Measurements from ENCODE around the gene FBXL12. TPM values are rescaled to one million over a fixed set of nuclear protein-coding genes. Genes with fewer than 3 reads are reported as not detected.
"Not testable (repeated sequence)": the region's sequence is repeated elsewhere in the genome, so short reads cannot be mapped to it uniquely, and the experiment has no call there.

FBXL12 gene
- total RNA-seq, 2 experiments from 2014 or later: 18.3 to 20.6 TPM

DNA sequence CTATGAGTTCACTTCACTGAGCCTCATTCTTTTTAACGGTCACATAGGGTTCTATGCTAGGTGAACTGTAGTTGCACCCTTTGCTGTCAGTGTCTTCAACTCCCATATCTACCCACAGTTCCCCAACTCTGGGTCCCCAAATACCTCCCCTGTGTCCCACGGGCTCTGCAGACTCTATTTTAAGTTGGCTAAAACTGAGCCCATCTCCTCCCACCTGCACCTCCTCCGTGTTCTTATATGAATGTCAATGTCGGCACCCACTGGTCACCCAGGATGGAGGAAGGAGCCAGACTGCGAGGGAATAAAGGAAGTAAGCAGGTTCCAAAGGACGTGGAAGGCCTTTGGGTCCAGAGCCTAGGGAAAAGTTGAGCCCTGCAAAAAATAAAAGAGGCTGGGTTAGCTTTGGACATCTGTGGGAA, 15.4 kb upstream of the FBXL12 start:
- peak overlapping the region; percentile 81 for H3K27ac Mint-ChIP-seq
- H3K4me1 Mint-ChIP-seq: peaks cover 32% of the 10 kb centered on the region
- POLR2A ChIA-PET: interaction anchor here (0.5 to 2.7 kb wide), 7 partner anchors 8 to 90 kb away, joined by 3 to 22 read pairs (median 5); partner anchors contain the start of gene ZNF846
- no peaks in the 10 kb centered on the region for H3K27me3 Mint-ChIP-seq
- H3K36me3 Mint-ChIP-seq (ENCODE audit: low read depth): peaks cover 20% of the 10 kb centered on the region
- peak overlapping the region; percentile 90 for H3K4me3 Mint-ChIP-seq
- no peaks in the 10 kb centered on the region for H3K9me3 Mint-ChIP-seq
- DNase-seq: no peak
- CTCF ChIA-PET: interaction anchor here (1.0 kb wide), 1 partner anchor 262 kb away, joined by 3 read pairs; no protein-coding TSS in a partner anchor

DNA sequence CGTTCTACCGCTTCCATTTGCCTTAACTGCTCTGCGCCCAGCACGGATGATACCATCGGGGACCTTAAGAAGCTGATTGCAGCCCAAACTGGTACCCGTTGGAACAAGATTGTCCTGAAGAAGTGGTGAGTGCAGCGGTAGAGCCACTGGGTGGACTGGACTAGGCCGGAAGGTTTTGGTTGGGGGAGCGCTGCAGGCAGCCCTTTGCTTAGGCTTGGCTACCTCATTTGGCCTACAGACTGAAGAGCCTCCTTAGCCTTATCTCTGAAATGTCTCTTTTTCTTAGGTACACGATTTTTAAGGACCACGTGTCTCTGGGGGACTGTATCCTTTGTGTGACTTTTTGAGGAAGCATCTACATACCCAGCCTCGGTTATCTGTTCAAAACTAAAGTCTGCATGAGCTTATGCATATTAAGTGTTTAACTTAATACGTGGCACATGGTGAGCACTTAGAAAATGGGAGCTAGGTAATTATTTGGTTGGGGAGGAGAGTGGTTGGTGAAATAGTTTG, 9.7 kb upstream of the FBXL12 start:
- H3K4me1 Mint-ChIP-seq: peaks cover 32% of the 10 kb centered on the region
- no peaks in the 10 kb centered on the region for H3K27me3 Mint-ChIP-seq
- CTCF ChIA-PET: interaction anchor here (1.2 kb wide), 1 partner anchor 624 kb away, joined by 3 read pairs; no protein-coding TSS in a partner anchor
- POLR2A ChIA-PET: interaction anchor here (1.2 to 3.4 kb wide), 7 partner anchors 9 to 60 kb away, joined by 3 to 22 read pairs (median 13); partner anchors contain the start of genes FBXL12 and ZNF846
- peaks cover 25% of the 10 kb centered on the region for H3K36me3 Mint-ChIP-seq (ENCODE audit: low read depth)
- no peak for DNase-seq
- no peaks in the 10 kb centered on the region for H3K9me3 Mint-ChIP-seq
- peak overlapping the region; percentile 100 for H3K4me3 Mint-ChIP-seq
- H3K27ac Mint-ChIP-seq: peak overlapping the region; percentile 99

DNA sequence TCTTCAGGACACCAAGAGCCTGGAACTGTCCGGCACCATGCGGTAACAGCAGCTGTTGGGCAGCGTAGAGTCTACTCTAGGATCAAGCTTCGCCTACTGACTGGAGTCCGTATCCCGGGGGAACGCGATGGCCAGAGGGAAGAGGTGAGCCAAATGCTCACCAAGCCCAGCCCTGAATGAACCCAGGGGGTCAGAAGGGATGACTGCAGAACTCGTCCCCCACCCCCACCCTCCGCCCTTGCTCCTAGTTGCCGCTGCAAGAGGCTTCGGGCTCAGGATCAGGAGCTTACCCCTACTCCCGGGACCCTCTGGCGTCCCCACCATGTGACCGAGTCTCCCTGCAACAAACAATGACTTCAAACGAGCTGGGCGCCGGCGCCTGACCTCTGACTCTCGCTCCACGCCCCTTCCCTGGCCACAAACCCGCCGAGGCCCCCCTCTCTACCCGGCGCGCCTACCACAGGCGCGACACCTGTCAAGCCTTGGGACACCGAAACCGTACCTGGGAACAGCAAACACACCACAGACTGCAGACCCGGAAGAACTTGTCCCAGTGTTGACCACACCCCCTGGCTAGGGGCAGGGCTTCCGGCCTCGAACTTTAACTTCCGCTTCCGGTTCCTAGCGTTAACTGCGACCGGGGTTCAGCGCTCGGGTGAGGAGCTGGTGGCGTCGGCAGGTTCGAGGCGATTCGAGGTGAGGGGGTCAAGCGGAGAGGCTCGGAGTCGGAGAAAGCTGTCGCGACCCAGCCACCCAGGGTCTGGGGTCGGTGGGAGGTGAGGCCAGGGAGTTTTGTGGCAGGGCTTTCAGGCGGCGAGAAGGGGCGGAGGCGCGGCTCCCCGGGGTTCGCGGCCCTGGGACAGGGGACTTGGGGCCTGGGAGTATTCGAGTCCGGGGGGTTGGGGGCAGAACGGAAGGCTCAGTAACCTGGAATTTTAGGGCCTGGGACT, 8.7 kb upstream of the FBXL12 start, which contains the start of gene UBL5:
UBL5 (plus strand) TSS at position 630 of the 950 bp plus-strand sequence. CDS start 420 bp downstream, outside the sequence.
- Mint-ChIP-seq H3K36me3 (ENCODE audit: low read depth) (peaks cover 25% of the 10 kb centered on the region), H3K27me3 (no peaks in the 10 kb centered on the region), H3K9me3 (no peaks in the 10 kb centered on the region), H3K4me1 (peaks cover 32% of the 10 kb centered on the region), H3K27ac (peak within 1 kb of the TSS; percentile 99), H3K4me3 (peak within 1 kb of the TSS; percentile 100)
- CTCF ChIA-PET: interaction anchor here (0.7 to 1.4 kb wide), 4 partner anchors 8 to 622 kb away, joined by 3 to 5 read pairs (median 3); partner anchors contain the start of genes FBXL12, PIN1 and ZNF846
- peak; percentile 92 for DNase-seq
- POLR2A ChIA-PET: interaction anchor here (0.6 to 3.4 kb wide), 12 partner anchors 9 to 206 kb away, joined by 3 to 22 read pairs (median 4); partner anchors contain the start of genes FBXL12 and ZNF846

DNA sequence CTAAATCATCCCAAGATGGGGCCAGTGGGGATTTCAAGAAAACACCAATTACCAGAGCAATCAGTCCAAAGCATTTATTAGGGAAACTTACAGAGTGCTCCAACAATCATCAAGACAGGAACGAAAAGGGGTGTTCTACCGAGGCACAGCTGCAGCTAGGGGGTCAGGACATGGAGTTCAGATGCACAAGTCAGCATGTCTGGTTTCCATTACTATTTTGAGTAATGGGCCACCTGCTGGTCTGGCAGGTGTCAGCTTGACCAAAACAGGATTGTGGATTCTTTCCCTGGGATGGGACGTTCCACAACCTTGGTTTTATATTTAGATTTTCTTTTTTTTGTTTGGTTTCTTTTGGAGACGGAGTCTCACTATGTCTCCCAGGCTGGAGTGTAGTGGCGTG, 4.9 kb upstream of the FBXL12 start:
- H3K27me3 Mint-ChIP-seq: no peaks in the 10 kb centered on the region
- H3K4me1 Mint-ChIP-seq: peaks cover 34% of the 10 kb centered on the region
- no peak overlapping the region for H3K4me3 Mint-ChIP-seq
- peaks cover 15% of the 10 kb centered on the region for H3K36me3 Mint-ChIP-seq (ENCODE audit: low read depth)
- no peak for DNase-seq
- CTCF ChIA-PET: no interaction called here
- POLR2A ChIA-PET: no interaction called here
- no peaks in the 10 kb centered on the region for H3K9me3 Mint-ChIP-seq
- no peak overlapping the region for H3K27ac Mint-ChIP-seq

DNA sequence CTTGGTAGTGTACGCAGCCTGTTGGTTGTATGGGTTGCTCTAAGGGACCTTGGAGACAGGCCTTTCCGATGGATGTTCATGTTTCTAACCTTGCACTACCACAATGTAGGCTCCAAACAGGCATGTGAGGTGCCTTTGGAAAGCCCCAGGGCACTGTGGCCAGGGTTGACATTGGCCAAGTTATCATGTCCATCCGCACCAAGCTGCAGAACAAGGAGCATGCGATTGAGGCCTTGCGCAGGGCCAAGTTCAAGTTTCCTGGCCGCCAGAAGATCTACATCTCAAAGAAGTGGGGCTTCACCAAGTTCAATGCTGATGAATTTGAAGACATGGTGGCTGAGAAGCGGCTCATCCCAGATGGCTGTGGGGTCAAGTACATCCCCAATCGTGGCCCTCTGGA, 1.2 kb upstream of the FBXL12 start:
- H3K4me1 Mint-ChIP-seq: peaks cover 34% of the 10 kb centered on the region
- H3K36me3 Mint-ChIP-seq (ENCODE audit: low read depth): peaks cover 24% of the 10 kb centered on the region
- POLR2A ChIA-PET: interaction anchor here (1.6 kb wide), 1 partner anchor 16 kb away, joined by 4 read pairs; no protein-coding TSS in a partner anchor
- CTCF ChIA-PET, H3K27me3 Mint-ChIP-seq, DNase-seq: not testable (repeated sequence)
- H3K27ac Mint-ChIP-seq: peak overlapping the region; percentile 93
- H3K9me3 Mint-ChIP-seq: peaks cover 17% of the 10 kb centered on the region
- peak overlapping the region; percentile 88 for H3K4me3 Mint-ChIP-seq

DNA sequence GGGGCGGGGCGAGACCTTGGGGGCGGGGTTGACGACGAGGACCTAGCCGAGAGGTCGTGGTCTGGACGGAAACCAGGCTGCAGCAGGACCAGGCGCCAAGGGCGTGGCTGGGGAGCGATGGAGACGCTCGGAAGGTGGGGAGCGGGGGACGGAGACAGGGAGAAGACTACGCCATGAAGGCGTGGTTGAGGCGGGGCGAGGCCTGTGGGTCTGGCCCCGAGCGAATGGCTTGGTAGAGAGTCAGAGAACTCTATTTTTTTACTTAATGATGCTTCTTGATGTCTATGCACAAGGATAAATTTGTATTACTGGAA, 674 bp upstream of the FBXL12 start:
- peaks cover 29% of the 10 kb centered on the region for H3K36me3 Mint-ChIP-seq (ENCODE audit: low read depth)
- no peak for DNase-seq
- peak overlapping the region; percentile 93 for H3K27ac Mint-ChIP-seq
- H3K9me3 Mint-ChIP-seq: peaks cover 21% of the 10 kb centered on the region
- peak overlapping the region; percentile 88 for H3K4me3 Mint-ChIP-seq
- H3K27me3 Mint-ChIP-seq: no peaks in the 10 kb centered on the region
- CTCF ChIA-PET: no interaction called here
- POLR2A ChIA-PET: interaction anchor here (1.0 to 2.0 kb wide), 7 partner anchors 8 to 200 kb away, joined by 3 to 22 read pairs (median 10); partner anchors contain the start of genes UBL5 and ZNF846
- H3K4me1 Mint-ChIP-seq: peaks cover 34% of the 10 kb centered on the region

DNA sequence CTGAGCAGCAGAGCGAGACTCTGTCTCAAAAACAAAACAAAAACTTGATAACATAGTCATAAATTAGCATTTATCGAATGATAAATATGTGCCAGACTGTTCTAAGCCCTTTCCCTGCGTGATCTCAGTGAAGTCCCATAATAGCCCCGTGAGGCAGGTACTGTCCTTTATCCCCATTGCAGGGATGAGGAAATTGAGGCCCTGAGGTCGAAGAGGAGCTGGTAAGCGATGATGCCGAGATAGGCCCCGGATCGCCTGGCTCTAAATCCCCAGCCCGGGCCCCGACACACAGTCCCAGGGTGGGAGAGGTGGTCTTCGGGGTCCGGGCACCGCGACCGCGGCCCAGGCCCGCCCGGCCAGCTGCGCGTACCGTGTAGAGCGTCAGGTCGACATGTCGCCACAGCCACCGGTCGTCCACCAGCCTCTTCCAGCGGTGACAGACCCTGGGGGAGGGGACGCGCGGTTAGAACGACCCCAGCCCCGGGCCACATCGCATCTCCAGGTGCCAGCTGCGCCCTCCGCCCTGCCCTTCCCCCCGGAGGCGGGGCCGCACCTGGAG, 625 bp downstream of the FBXL12 start:
- DNase-seq: no peak
- peak overlapping the region; percentile 88 for H3K4me3 Mint-ChIP-seq
- peaks cover 24% of the 10 kb centered on the region for H3K9me3 Mint-ChIP-seq
- H3K36me3 Mint-ChIP-seq (ENCODE audit: low read depth): peaks cover 35% of the 10 kb centered on the region
- H3K27ac Mint-ChIP-seq: peak overlapping the region; percentile 93
- CTCF ChIA-PET: interaction anchor here (0.5 to 1.1 kb wide), 2 partner anchors 9 to 235 kb away, joined by 3 read pairs; no protein-coding TSS in a partner anchor
- H3K27me3 Mint-ChIP-seq: no peaks in the 10 kb centered on the region
- POLR2A ChIA-PET: interaction anchor here (0.7 to 2.0 kb wide), 11 partner anchors 9 to 235 kb away, joined by 3 to 22 read pairs (median 5); partner anchors contain the start of genes PIN1, UBL5 and ZNF846
- H3K4me1 Mint-ChIP-seq: peaks cover 32% of the 10 kb centered on the region

DNA sequence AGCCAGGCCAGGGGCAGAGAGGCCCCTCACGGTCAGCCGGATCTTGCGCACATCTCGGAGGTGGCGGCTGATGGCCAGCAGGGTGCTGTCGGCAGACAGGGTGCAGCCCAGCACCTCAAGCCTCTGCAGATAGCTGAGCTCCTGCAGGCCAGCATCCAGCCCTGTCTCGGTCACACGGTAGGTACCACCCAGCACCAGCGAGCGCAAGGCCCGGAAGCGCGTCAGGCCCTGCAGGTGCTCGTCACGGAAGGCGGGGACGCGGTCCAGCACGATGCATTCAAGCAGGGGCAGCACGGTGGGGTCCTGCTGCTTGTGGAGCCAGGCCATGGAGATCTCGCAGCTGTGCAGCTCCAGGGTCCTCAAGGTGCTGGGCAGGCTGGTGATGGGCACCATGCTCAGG, 7.7 kb downstream of the FBXL12 start:
- DNase-seq: no peak
- peaks cover 37% of the 10 kb centered on the region for H3K36me3 Mint-ChIP-seq (ENCODE audit: low read depth)
- CTCF ChIA-PET: no interaction called here
- peaks cover 16% of the 10 kb centered on the region for H3K9me3 Mint-ChIP-seq
- POLR2A ChIA-PET: no interaction called here
- no peak overlapping the region for H3K27ac Mint-ChIP-seq
- H3K4me3 Mint-ChIP-seq: no peak overlapping the region
- H3K4me1 Mint-ChIP-seq: peaks cover 3% of the 10 kb centered on the region
- H3K27me3 Mint-ChIP-seq: no peaks in the 10 kb centered on the region

DNA sequence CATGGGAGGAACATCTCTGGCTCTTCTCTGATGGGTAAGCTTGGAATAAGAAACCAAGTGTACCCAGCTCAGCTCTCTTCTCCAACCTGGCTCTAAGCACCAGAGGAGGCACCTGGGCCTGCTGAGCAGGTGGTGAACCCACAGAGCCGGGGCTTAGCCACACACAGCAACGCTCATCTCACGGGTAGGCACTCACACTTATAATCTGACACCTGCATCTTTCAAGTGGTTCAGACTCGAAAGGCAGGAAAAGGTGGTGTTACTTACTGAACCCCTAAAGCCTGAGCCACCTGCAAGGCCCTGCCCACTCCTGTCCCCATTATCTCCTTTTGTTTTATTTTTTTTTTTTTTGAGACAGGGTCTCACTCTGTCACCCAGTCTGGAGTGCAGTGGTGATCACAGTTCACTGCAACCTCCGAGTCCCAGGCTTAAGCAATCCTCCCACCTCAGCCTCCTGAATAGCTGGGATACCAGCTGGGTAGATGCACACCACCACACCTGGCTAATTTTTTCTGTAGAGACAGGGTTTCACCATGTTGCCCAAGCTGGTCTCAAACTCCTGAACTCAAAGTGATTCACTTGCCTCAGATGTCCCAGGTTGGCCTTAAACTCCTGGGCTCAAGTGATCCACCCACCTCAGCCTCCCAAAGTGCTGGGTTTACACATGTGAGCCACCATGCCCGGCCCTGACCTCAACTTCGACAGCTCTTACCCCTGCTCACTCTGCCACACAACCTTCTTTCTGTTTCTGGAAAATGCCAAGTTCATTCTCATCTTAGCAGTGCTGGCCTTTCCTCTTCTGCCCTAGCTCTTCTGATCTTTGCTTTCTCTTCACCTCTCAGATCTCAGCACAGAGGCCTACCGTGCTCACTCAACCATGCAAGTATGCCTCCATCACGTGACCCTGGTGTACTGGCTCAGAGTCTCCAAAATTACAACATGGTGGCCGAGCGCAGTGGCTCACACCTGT, 9.7 kb downstream of the FBXL12 start:
- Mint-ChIP-seq H3K4me3 (no peak overlapping the region), H3K27me3 (no peaks in the 10 kb centered on the region), H3K27ac (no peak overlapping the region), H3K9me3 (peaks cover 3% of the 10 kb centered on the region), H3K4me1 (peaks cover 3% of the 10 kb centered on the region), H3K36me3 (ENCODE audit: low read depth) (peaks cover 24% of the 10 kb centered on the region)
- DNase-seq: no peak
- POLR2A ChIA-PET: interaction anchor here (1.5 kb wide), 1 partner anchor 9 kb away, joined by 8 read pairs; the partner anchor contains the start of gene FBXL12
- CTCF ChIA-PET: interaction anchor here (1.7 kb wide), 1 partner anchor 183 kb away, joined by 5 read pairs; no protein-coding TSS in a partner anchor

DNA sequence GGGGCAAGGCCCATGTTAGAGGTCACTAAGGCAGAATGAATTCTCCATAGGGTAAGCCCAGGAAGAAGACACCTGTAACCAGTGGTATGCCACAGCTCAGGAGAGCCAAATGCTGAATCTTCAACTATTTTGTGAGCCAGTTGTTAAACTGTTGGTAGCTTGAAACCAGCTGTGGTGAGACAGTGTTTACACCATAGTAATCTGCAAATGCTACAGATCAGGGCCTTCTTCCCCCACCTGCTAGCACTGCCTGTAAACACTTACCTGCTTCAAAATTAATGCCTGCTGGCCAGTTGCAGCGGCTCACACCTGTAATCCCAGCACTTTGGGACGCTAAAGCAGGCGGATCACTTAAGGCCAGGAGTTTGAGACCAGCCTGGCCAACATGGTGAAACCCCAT, 12.1 kb downstream of the FBXL12 start:
- no peaks in the 10 kb centered on the region for H3K27me3 Mint-ChIP-seq
- no peak overlapping the region for H3K27ac Mint-ChIP-seq
- ChIA-PET CTCF (interaction anchor here (0.9 kb wide), 1 partner anchor 11 kb away, joined by 4 read pairs; no protein-coding TSS in a partner anchor), POLR2A (no interaction called here)
- H3K9me3 Mint-ChIP-seq: no peaks in the 10 kb centered on the region
- no peak overlapping the region for H3K4me3 Mint-ChIP-seq
- H3K36me3 Mint-ChIP-seq (ENCODE audit: low read depth): peaks cover 17% of the 10 kb centered on the region
- DNase-seq: no peak
- H3K4me1 Mint-ChIP-seq: peaks cover 3% of the 10 kb centered on the region

DNA sequence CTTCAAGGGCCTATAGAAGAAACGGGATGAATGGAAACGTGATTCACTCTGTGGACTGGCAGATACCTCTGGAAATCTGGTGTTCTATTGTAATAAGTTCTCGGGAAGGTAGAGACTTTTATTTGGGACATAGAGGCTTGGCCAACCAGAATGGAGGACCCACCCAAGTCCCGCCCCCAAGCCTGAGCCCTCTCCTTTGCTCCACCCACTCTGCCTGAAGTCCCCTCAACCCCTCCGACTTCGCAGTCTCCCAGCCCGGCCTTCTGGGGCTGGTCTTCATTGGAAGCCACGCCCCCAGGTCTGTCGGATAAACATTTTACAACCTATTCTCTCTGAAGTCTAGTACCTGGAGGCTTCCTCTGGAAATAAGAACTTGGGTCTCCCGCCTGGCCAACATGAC, 16.9 kb downstream of the FBXL12 start:
- Mint-ChIP-seq H3K4me1 (peaks cover 17% of the 10 kb centered on the region), H3K9me3 (no peaks in the 10 kb centered on the region), H3K36me3 (ENCODE audit: low read depth) (no peaks in the 10 kb centered on the region), H3K27me3 (no peaks in the 10 kb centered on the region), H3K27ac (no peak overlapping the region), H3K4me3 (no peak overlapping the region)
- DNase-seq: no peak
- POLR2A ChIA-PET: no interaction called here
- CTCF ChIA-PET: interaction anchor here (0.7 kb wide), 1 partner anchor 1148 kb away, joined by 4 read pairs; no protein-coding TSS in a partner anchor
